ENCODE measurements around the gene MYO1D.

- no peak for TF ChIP-seq CTCF (IDR thresholded peaks at IDR 0.05)
- no peak for TF ChIP-seq POLR2A (IDR thresholded peaks at IDR 0.05)
- no peak for TF ChIP-seq EP300 (IDR thresholded peaks at IDR 0.05)
These were observed 144.7 kb downstream of the MYO1D start for GRCh38 chr17:32732296-32732642.
